Measurements from ENCODE around the gene AGPS. TPM values are rescaled to one million over a fixed set of nuclear protein-coding genes. Genes with fewer than 3 reads are reported as not detected.
"Not testable (repeated sequence)": the region's sequence is repeated elsewhere in the genome, so short reads cannot be mapped to it uniquely, and the experiment has no call there.

Gene AGPS
- total RNA-seq, 3 donors from 2014 or later: 28.2 to 30.6 (median 28.5) TPM

DNA sequence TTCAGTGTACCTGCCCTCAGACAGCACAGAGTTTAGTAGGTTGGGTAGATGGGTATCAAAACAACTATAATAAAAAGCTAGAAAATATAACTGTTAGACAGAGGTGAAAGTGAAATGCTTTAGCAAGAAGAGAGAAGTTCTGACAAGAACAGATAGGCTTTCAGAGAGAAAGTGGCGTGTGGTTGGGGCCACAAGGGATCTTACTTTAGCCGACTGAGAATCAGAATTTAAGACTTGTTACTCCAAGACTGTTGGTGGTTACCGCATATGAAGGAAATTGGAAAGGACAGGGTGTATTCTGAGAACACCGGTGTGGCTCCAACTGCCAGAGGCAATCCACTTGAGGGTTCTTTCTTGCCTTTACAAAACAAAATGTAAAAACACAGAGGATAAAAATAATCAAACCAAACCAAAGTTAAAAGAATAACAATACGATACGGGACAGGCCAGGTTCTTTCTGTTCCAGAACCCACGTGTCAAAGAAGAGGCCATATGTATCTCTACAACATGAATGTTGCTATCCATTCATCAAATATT lies 44.4 kb upstream of the AGPS start:
- Histone ChIP-seq H3K36me3 (no peaks in the 10 kb centered on the region), H3K27ac (peak overlapping the region in 1 of 2 donors; percentile 1), H3K9me3 (no peaks in the 10 kb centered on the region), H3K4me1 (peaks cover 0 to 7% of the 10 kb centered on the region in 2 donors), H3K27me3 (no peaks in the 10 kb centered on the region), H3K4me3 (no peak overlapping the region)
- TF ChIP-seq POLR2A (IDR thresholded peaks at IDR 0.05): no peak
- TF ChIP-seq, protein P1, sequence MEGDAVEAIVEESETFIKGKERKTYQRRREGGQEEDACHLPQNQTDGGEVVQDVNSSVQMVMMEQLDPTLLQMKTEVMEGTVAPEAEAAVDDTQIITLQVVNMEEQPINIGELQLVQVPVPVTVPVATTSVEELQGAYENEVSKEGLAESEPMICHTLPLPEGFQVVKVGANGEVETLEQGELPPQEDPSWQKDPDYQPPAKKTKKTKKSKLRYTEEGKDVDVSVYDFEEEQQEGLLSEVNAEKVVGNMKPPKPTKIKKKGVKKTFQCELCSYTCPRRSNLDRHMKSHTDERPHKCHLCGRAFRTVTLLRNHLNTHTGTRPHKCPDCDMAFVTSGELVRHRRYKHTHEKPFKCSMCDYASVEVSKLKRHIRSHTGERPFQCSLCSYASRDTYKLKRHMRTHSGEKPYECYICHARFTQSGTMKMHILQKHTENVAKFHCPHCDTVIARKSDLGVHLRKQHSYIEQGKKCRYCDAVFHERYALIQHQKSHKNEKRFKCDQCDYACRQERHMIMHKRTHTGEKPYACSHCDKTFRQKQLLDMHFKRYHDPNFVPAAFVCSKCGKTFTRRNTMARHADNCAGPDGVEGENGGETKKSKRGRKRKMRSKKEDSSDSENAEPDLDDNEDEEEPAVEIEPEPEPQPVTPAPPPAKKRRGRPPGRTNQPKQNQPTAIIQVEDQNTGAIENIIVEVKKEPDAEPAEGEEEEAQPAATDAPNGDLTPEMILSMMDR (IDR thresholded peaks at IDR 0.05): no peak
- no peak for TF ChIP-seq POLR2AphosphoS5 (IDR thresholded peaks at IDR 0.05)
- DNase-seq (ENCODE audit: low spot score in 2 of 2): no peak
- intact Hi-C loops (cut with DNase I; ENCODE audit: low total_unique reads): no loop called here

GRCh38 chr2:177348733-177349693 lies 43.6 kb upstream of the AGPS start:
- H3K4me1 ChIP-seq: peaks cover 0 to 7% of the 10 kb centered on the region in 2 donors
- TF ChIP-seq, protein P1 (IDR thresholded peaks at IDR 0.05): no peak
- H3K9me3 ChIP-seq: no peaks in the 10 kb centered on the region
- H3K4me3 ChIP-seq: no peak overlapping the region
- no peaks in the 10 kb centered on the region for H3K36me3 ChIP-seq
- peak overlapping the region in 1 of 2 donors; percentile 19 for H3K27ac ChIP-seq
- no peak for DNase-seq (ENCODE audit: low spot score in 2 of 2)
- intact Hi-C loops (cut with DNase I; ENCODE audit: low total_unique reads): no loop called here
- no peaks in the 10 kb centered on the region for H3K27me3 ChIP-seq

GRCh38 chr2:177350624-177351023 lies 41.9 kb upstream of the AGPS start:
- DNase-seq (ENCODE audit: low spot score in 2 of 2); H3K36me3 ChIP-seq; H3K4me3 ChIP-seq; H3K4me1 ChIP-seq; H3K9me3 ChIP-seq; H3K27me3 ChIP-seq; intact Hi-C loops (cut with DNase I; ENCODE audit: low total_unique reads): not testable (repeated sequence)
- peak overlapping the region in 1 of 2 donors; percentile 66 for H3K27ac ChIP-seq

DNA sequence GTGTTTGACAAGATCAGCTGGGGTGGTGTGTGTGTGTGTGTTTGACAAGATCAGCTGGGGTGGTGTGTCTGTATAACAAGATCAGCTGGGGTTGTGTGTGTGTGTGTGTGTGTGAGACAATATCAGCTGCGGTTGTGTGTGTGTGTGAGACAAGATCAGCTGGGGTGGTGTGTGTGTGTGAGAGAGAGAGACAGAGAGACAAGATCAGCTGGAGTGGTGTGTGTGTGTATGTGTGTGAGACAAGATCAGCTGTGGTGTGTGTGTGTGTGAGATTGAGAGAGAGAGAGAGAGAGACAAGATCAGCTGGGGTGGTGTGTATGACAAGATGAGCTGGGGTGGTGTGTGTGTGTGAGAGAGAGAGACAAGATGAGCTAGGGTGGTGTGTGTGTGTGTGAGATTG lies 41.5 kb upstream of the AGPS start:
- H3K27ac ChIP-seq: peak overlapping the region in 1 of 2 donors; percentile 16
- DNase-seq (ENCODE audit: low spot score in 2 of 2); H3K9me3 ChIP-seq; H3K4me1 ChIP-seq; intact Hi-C loops (cut with DNase I; ENCODE audit: low total_unique reads); H3K4me3 ChIP-seq; H3K27me3 ChIP-seq; H3K36me3 ChIP-seq: not testable (repeated sequence)

DNA sequence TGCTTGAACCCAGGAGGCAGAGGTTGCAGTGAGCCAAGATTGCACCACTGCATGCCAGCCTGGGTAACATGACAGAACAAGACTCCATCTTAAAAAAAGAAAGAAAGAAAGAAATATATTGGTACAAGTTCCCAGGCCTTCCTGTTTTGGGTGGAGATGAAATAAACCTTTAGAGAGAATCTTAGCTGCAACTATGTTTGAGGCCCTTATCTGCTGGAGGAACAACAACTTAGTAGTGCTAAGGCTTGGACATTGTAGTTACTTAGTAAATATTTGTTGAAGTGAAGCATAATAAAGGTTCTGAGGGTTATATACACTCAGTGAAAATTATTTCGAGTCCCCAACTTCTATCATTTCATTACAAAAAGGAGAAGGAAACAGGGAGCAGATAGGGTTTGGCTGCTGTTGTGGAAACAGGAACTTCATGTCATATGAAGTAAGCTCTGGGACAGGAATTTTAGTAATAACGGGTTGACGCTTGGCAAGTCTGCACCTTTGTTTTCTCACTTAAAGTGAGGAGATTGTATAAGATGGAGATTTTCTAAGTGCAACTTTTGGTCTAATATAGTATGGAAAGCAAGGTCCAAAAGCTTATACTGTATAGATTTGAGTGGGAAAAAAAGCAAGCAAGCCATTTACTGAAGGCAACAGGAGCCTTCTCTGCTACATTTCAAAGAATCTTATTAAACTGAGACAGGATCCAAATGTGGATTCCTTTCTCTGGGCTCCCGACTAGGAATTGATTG lies 40.0 kb upstream of the AGPS start:
- intact Hi-C loops (cut with DNase I; ENCODE audit: low total_unique reads): no loop called here
- H3K9me3 ChIP-seq: no peaks in the 10 kb centered on the region
- H3K27ac ChIP-seq: peak overlapping the region; percentile 10 to 20
- H3K4me3 ChIP-seq: no peak overlapping the region
- no peaks in the 10 kb centered on the region for H3K27me3 ChIP-seq
- TF ChIP-seq POLR2A (IDR thresholded peaks at IDR 0.05): no peak
- TF ChIP-seq, protein P1 (IDR thresholded peaks at IDR 0.05): no peak
- no peak for TF ChIP-seq POLR2AphosphoS5 (IDR thresholded peaks at IDR 0.05)
- H3K36me3 ChIP-seq: no peaks in the 10 kb centered on the region
- no peak for DNase-seq (ENCODE audit: low spot score in 2 of 2)
- H3K4me1 ChIP-seq: peaks cover 0 to 7% of the 10 kb centered on the region in 2 donors

GRCh38 chr2:177353187-177353478 lies 39.4 kb upstream of the AGPS start:
- intact Hi-C loops (cut with DNase I; ENCODE audit: low total_unique reads): no loop called here
- Histone ChIP-seq H3K27me3 (no peaks in the 10 kb centered on the region), H3K4me3 (no peak overlapping the region), H3K4me1 (peaks cover 0 to 7% of the 10 kb centered on the region in 2 donors), H3K9me3 (no peaks in the 10 kb centered on the region), H3K36me3 (no peaks in the 10 kb centered on the region), H3K27ac (peak overlapping the region in 1 of 2 donors; percentile 20)
- no peak for DNase-seq (ENCODE audit: low spot score in 2 of 2)
- TF ChIP-seq POLR2AphosphoS5 (IDR thresholded peaks at IDR 0.05) (no peak), POLR2A (IDR thresholded peaks at IDR 0.05) (no peak)
- TF ChIP-seq, protein P1 (IDR thresholded peaks at IDR 0.05): no peak

DNA sequence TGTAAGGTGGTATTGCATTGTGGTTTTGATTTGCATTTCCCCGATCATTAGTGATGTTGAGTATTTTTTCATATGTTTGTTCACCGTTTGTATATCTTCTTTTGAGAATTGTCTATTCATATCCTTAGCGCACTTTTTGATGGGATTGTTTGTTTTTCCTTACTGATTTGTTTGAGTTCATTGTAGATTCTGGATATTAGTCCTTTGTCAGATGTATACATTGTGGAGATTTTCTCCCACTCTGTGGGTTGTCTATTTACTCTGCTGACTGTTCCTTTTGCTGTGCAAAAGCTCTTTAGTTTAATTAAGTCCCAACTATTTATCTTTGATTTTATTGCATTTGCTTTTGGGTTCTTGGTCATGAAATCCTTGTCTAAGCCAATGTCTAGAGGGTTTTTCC lies 38.0 kb upstream of the AGPS start:
- H3K9me3 ChIP-seq; H3K36me3 ChIP-seq; intact Hi-C loops (cut with DNase I; ENCODE audit: low total_unique reads); H3K27me3 ChIP-seq; H3K4me1 ChIP-seq; DNase-seq (ENCODE audit: low spot score in 2 of 2); H3K27ac ChIP-seq; H3K4me3 ChIP-seq: not testable (repeated sequence)
